ENCODE measurements around the gene ADCY5.

GRCh38 chr3:123353227-123353849 is 95.6 kb downstream of the ADCY5 start:
- TF ChIP-seq CTCF (IDR thresholded peaks at IDR 0.05) = no peak
- TF ChIP-seq POLR2A (IDR thresholded peaks at IDR 0.05) = no peak
